GM19025 (cell line): ENCODE results near the gene SMIM38.

ENCODE experiments used
- ATAC-seq: cut with Tn5 transposase; IDR thresholded peaks from one replicate; pipeline ENCODE4 v1.9.1; 2021; ENCODE audit warnings: mild to moderate bottlenecking, low read depth, moderate library complexity; ENCODE audit not compliant: unreplicated experiment

The SMIM38 gene

DNA sequence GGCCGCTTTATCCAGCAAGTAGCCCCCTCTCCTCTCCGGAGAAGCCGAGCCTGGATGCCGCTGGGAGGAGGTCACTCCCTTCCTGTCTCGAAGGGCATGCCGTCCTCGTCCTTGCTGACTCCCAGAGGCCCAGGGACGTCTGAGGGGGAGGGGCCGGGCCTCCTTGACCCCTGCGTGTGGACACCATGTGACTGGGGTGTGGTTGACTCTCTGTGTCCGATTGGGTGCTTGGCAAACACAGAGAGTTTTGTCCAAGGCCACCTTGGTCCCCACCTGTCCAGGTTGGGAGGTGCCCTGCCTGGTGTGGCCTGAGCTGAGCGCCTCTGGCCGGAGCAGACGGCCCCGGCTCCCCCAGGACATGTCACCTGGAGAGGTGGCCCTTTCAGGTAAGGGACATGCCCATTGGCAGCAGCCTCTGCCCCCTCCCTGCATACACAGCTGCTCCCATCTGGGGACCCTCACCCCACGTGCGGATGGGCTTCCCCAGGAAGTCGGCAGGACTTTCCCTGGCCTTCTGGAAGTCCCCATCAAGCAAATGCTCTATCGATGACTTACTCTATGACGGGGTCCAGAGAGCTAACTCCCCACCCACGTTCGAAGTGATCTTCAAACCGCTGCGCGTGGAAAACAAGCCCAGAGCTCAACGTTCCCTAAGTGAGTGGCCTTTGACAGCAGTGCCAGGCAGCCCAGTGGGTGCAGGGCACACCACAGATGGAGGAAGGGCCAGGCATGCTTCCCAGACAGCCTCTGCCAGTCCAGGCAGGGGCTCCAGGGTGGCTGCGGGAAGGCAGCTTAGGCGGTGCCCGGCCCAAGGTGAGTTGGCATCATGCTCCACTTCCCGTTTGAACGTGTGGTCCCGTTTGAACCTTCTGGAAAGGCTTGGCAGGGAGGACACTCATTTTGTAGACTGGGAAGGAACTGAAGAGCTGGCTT, at the start of gene SMIM38:
SMIM38 (plus strand) TSS at position 634 of the 933 bp plus-strand sequence. CDS start 1,912 bp downstream, outside the sequence.
- peak; percentile 51 for ATAC-seq

DNA sequence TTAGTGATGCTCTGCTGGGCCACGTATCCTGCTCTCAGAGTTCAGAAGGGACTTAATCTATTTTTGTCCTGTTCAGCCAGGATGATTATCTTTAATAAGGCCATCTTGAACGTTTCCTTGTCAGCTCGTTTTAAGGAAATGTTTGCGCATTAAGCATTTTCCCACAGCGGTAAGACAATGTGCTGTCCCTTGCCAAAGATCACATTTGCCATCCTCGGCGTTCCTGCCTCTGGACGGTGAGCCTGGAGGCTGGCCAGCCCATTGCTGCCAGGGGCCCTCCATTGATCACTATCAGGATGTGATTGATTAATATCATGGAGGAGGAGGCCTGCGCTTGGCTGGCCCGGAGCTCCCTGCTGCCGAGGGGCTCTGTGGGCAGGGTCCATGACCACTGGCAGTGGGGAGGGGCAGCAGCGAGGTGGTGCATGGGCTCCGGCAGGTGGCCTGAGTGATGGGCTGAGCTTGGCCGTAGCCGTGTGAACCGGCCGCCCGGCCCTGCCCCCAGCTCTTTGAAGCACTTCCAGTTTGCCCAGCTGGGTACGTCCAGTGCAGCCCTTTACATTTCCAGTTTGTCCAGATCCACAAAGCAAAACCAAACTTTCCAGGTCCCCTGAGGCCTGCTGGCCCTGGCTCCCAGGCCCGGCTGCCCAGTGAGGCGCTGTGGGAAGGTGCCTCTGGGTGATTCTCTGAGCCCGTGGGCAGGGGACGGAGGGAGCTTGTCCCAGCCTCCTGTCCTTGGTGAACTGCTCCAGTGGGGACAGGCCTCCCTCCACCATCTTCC, 49.5 kb upstream of the SMIM38 start:
- ATAC-seq, result no peak

DNA sequence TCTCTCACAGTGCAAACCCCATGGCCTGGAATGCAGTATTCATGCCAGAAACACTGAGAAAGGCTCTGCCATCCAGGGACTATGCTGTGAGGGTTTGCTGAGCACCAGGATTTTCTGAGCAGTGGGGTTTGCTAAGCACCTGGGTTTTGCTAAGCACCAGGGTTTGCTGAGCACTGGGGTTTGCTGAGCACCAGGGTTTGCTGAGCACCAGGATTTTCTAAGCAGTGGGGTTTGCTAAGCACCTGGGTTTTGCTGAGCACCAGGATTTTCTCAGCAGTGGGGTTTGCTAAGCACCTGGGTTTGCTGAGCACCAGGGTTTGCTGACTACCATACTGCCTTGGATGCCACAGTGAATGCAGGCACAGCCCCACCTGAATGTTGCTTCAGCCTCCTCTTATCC, 48.3 kb upstream of the SMIM38 start:
- ATAC-seq, result no peak

DNA sequence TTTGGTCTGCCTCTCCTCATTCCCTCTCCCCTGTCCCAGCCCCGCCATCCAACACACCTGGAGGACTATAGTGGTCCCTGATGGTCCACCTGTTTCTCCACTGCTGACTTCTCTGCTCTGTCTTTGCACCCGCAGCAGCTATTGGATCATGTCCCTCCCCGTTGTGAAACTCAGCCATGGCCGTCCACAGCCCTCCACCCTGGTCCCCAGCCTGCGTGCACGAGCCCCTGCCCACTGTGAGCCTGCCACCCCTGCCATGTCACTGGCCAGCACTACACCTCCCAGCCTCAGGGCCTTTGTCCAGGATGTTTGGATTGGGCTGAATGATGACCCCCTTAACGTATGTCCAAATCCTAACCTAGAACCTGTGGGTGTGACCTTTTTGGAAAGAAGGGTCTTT, 47.7 kb upstream of the SMIM38 start:
- no peak for ATAC-seq

DNA sequence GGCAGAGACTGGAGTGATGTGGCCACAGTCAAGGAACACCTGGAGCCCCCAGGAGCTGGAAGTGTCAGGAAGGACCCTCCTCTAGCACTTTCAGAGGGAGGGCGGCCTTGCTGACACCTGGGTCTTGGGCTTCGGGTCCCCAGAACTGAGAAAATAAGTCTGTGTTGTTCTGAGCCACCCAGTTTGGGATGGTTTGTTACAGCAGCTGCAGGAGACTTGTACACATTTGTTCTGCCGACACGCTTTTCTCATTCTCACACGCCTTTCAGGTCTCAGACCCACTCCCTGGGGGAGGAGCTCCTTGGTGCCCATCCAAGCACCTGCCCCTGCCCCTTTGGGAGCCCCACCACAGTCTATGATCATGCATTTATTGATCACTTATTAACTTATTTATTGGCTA, 47.2 kb upstream of the SMIM38 start:
- no peak for ATAC-seq

DNA sequence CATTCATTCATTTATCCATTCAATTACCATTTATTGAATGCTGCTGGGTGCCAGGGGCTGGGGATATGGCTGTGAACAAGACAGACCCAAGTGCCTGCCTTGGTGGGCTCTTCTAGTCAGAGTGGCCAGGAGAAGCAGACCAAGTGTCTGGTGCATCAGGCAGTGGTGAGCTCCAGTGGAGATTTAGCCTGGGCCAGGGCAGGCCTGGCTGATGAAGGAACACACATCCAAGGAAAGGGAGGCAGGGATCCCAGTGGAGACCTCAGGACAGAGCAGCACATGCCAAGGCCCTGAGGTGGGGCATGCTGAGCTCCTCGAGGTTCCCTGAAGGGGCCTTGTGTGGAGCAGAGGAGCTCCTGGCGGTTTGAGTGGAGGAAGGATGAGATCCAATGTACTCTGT, 46.6 kb upstream of the SMIM38 start:
- ATAC-seq, result no peak

DNA sequence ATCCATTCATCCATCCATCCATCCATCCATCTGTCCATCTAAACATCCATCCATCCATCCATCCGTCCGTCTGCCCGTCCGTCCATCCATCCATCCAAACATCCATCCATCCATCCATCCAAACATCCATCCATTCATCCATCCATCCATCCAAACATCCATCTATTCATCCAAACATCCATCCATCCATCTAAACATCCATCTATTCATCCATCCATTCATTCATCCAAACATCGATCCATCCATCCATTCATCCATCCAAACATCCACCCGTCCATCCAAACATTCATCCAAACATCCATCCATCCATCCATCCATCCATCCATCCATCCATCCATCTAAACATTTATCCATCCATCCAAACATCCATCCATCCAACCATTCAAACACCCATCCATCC, 45.3 kb upstream of the SMIM38 start:
- no peak for ATAC-seq

DNA sequence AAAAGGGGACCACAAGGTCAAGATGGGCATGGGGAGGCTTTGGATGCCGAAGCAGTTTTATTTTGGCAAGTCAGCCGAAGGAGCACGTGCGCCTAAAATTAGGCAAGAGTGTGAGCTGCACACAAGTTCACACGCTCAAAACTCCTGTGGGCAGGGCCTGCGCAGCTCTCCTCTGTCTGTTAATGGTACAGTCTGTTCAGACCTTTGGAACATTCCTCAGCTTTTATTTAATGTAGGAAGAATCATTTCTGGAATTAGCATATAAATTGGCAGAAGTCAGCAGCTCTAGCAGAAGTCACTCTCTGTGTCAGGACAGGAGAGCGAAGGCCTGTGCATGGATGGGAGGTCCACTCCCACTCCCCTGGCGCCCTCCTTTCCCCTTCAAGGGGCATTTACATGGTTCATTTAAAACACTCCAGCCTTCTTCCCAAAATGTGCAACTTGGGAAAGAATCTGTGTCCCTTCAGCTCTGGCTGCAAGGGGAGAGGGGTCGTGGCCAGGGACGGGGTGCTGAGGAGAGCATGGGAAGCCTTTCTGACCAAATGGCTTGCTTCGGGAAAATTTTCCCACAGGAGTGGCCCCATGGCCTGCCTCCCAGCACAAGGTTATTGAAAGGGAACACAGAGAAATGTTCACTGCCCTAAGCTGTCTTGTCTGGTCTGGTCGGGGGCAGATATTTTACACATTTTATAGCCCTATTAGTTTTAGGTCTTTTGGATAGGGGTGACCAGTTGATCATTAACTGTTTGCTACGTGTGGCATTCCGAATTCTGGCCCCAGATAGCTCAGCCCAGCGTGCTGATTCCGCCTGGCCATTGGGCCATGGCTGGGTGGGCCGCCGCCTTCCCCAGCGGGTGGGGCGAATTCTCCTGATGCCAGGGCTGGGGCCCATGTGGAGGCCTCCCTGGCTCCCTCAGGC, 43.9 kb upstream of the SMIM38 start:
- no peak for ATAC-seq

DNA sequence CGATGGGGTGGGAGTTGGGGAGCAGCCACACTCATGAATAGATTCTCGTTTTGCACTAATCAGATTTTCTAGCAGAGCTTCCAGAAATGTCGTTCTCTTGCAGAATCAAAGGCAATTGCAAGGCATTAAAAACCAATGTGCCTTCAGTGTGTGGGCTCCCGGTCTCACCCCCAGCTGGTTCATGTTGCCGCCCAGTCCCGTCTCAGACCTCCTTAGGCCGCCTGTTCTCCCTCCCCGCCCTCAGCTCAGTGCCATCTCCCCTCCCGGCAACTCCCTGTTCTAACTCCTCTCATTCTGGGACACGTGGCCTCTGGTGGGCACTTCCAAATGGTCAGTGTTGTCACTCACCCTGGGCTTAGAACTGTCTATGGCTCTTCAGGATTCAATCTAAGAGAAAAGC, 42.5 kb upstream of the SMIM38 start:
- ATAC-seq, result no peak

DNA sequence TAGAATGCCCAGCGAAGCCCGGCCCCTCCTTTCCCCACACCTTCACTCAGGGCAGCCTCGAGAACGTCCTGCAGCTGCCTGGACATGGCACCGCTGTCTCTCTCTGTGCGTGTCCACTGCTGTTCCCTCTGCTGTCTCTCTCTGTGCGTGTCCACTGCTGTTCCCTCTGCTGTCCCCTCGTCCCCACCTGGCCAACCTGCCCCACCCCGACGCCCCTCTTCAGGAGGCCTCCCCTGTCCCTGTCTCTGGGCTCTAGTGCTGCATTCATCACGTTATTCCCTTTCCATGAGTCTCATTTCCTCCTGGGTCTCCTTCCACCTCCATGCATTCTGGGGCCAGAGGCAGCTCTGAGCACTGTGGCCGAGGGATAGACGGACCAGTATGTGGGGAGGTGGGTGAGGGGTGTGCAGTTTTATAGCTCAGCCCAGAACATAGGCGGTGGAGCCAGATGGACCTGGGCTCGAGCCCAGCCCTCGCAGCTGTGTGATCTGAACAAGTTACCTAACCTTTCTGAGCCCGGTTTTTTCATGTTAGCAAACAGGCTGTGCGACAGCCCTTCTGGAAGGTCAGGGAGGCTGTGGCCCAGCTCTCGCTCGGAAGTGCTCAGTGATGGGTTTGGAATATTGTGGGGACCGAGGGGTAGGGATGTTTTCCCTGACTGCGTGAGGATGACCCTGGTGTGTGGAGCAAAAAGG, 41.9 kb upstream of the SMIM38 start:
- no peak for ATAC-seq

DNA sequence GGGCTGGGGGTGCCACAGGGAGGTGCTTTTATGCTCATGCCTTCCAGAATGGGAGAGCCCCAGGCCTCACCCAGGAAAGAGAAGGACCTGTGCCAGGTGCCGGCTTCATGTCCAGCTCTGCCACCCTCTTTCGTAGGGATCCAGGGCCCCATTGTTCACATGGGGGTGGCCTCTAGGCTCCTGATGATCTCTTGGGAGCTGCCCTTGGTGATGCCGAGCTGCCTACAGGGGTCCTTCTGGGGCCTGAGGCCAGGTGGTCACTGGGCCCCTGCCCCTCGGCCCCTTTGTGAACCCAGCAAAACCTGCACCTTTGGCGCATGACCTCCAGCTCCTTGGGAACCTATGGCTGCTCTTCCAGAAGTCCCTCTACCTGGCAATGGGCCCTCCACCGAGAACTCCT, 41.4 kb upstream of the SMIM38 start:
- no peak for ATAC-seq

DNA sequence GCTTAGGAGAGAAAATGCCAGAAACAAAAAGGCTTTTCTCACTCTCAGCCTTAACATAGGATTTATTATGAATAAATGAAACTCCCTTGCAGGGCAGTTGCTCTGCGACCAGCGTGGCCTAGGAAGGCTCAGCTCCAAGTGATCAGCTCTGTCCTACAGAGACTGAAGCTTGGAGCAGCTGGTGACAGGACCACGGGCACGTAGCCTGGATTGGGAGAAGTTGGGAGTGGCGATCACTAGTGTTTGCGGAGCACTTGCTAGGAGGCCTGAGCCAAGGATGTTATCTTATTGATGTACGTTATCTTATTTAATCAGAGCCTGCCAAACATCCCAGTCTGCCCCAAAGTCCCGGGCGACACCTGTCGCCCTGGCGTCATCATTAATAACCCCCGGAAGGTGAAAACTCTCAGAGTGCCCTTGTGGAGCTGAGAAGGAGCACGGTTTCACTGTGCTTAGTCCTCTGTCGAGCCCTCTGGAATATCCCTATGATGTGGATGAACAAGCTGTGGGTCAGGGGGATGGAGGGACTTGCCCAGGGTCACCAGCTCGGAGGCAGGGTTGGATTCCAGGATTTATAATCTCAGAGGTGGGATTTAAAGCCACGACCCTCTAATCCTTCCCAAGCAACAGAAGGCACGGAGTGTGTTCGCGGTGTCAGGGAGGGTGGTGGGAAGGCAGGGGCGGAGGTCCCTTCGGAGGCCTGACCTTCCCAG, 40.8 kb upstream of the SMIM38 start:
- no peak for ATAC-seq

DNA sequence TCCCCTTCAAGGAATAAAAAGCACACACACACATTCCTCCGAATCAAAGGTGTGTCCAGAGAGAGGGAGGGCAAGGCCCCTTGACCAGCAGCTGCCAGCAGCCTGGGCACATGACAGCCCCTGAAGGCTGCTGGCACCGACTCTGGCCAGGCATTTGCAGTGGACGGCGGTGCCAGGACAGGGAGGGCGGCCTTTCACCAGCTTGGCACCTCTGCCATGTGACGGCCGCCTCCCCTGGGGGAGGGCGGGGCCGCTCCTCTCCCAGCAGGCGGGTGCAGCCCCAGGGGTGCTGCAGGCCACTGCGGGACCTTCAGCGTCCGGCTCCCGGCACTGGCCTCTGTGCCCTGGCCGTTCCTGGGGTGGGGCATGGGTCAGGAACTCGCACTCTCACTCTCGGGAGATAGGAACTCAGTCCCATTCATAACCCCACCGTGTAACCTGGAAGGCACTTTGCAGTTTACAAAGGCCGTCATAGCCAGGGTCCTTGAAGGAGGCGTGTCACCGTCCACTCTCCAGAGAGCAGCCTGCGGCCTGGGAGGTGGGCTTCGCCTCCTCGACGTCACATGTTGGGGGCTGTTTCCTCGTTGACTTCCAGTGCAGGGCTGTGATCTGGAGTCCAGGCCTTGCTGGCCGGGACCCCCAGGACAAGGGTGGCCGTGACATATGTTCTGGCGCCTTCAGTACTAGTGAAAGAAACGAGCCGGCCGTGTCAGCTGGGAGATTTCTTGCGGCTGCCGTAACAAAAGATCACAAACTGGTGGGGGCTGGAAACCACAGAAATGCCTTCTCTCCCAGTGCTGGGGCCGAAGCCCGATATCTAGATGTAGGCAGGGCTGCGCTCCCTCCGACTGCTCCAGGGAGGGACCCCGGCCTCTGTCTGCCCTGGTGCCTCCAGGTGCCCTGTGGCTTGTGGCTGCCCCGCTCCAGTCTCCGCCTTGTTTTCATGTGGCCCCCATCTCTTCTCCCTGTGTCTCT, 39.9 kb upstream of the SMIM38 start:
- ATAC-seq, result no peak

DNA sequence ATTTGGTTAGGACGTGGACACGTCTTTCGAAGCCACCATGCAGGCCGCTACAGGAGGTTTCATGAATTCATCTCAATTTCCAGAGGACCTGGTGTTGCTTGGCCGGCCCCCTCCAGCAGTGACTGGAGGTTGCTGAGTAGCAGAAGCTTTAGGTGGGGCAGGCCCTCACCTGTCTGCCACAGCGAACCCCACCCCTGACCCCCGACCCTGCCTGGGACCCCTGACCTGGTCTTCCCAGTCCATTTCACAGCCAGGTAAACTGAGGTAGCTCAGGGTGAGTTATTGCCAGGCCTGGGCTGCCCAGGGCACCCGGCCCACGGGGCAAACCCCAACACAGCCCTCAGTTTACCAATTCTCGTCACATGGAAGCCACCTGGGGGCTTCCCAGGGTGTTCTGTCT, 39.1 kb upstream of the SMIM38 start:
- no peak for ATAC-seq

DNA sequence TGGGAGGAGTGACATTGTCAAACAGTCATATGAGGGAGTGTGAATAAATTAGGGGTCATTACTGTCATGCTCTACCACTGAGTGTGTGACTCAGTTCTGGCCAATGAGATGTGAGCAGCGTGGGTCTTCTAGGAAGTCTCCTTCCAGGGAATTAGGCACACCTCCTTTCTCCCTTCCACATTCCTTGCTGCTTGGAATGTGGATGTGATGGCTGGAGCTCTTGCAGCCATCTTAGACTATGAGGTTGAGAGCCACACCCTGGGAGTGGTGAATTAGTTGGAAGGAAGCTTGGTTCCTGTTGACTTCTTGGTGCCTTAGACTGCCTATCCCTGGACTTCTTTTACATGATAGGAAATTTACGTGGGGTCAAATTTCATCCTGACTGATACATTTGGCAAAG, 36.5 kb upstream of the SMIM38 start:
- ATAC-seq, result no peak

DNA sequence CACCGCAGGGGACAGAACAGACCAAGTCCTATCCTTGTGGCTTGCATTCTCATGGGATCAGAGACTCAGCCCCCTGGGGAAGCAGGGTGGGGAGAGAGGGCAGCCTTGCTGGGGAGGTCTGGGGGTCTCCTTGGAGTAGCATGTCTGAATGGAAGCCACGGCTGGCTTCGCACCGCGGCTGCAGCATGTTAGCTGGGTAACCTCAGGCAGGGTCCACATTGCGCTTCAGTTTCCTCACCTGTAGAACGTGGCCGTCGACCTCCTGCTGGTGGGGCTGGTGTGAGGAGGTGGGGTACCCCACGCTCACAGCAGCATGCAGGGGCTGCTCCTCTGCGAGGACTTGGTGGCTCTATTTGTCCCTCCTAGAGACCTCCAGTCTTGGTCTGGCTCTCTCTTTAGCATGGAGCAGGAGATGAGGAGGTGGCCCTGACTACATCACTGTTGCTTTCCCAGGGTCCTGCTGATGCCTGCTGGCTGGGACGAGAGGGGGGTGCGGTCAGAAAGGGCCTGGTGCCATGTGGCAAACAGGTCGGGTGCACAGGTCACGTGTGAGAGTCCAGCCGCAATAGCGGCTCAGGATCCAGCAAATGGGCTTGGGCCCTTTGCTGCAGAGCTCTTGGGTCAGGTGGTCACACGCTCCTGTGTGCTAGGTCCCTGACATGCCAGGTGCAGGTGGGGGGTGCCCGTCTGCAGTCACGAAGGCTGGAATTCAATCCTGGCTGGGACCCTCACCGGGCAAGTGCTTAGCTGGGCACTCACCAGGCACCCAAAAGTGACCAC, 35.4 kb upstream of the SMIM38 start:
- ATAC-seq, result no peak

DNA sequence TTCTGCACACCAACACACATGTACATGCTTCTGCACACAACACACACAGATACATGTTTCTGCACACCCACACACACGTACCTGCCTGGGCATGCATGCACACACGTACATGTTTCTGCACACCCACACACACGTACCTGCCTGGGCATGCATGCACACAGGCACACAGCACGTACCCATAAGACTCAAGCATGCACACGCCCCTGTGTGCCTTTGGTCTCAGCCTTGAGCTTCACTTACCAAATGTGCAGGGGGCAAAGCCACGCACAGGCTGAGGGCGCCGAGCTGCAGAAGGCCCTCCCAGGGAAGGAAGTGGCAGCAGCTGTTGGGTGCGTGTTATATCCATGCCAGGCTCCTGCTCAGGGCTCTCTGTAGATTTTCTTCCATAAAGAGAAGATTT, 34.7 kb upstream of the SMIM38 start:
- no peak for ATAC-seq
